Stimulated activated CD4-positive, alpha-beta T cell treated with anti-CD3 and anti-CD28 coated beads, Interleukin-12 subunit alpha, Interleukin-12 subunit beta, amount 100 ng/mL, for 4 hours (primary cell): Measurements from ENCODE around the gene BEX4.
"Not testable (repeated sequence)": the region's sequence is repeated elsewhere in the genome, so short reads cannot be mapped to it uniquely, and the experiment has no call there.

Source experiments
- DNase-seq: peaks from one replicate; pipeline ENCODE4 v3.0.0-alpha.2; 2020

Gene BEX4

DNA sequence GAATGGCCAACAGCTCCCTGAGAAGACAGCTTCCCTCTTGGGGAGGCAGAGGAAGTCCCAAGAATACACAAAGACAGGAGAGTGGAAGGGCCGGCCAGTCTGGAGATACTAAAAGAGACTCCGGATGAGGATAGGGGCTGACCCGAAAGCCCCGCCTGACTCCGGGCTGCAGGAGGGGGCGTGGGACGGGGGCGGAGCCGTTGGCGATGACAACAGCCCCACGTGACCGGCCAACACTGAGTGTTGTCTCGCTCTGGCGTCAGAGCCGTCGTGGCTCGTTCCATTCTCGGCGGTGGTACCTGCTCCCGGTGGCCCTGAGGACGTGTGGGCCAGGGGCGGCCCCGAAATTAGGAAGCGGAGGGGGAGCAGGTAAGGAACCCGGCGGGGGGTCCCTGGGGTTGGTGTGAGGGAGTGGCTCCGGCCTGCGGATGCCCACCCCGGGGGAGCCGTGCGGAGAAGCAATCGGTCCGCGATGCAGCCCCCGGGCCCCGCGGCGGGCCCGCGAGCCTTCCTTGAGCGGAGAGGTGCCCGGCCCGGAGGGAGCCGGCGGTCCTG, at the start of gene BEX4:
Gene BEX4, plus strand, starts transcription at position 239 of the 555 bp plus-strand sequence. CDS start 1,046 bp downstream, outside the sequence.
- DNase-seq: peak; percentile 74

- no peak for DNase-seq
Measured at GRCh38 chrX:103170216-103170615, 44.7 kb upstream of the BEX4 start.

GRCh38 chrX:103171353-103171752, 43.6 kb upstream of the BEX4 start:
- no peak for DNase-seq

GRCh38 chrX:103175256-103175655, 39.7 kb upstream of the BEX4 start:
- not testable (repeated sequence) for DNase-seq

DNA sequence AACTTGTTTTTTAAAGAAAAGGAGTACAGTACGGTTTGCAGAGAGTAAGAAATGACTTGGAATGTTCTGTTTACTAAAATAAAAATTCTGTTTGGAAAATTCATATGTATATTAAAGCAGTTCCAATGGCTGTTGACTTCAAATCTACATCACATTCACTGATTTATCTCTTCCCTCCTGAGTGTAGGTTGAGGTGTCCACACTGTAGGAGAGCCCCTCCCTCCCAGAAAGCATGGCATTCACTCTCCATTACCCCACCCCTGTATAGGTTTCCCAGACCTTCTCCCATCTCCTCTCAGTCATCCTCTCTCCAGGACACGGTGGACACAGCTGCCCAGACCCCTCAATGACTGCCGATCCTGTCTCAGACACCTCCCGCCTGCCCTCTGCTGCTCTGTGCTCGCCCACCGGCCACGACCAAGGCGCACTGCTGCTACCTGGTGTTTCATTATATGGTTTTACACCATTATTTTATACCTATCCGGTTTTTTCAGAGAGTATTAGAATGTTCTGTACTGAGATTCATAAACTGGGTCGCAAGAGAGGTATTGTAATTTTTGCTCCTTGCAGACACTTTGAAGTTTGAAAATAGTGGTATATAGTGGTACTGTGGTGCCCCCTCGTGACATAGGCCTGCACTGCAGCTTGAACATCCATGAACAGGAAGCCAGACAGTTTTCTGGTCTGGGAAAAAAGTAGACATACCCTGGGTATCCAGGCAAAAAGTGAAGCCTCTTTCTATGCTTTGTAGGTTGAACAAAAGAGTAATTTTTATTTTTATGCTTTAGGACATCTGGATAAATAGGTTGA, 38.8 kb upstream of the BEX4 start:
- peak; percentile 47 for DNase-seq

DNA sequence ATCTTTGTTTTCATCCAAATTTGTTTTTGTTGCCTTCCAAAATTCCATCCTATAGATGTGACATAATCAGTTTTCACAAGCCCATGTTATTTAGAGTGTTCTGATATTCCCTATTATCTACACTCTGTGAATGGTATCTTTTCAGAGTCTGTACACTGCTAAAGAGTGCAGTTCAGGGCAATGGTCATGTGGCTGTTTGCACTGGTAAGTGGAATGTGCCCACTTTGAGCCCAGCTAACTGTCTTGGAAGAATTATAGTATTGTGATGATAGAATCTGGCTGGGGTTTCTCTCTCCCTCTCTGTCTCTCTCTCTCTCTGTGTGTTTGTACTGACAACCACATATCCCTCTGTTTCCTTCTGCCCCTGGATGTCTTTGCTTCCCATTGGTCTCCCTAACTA, 37.4 kb upstream of the BEX4 start:
- DNase-seq: no peak

- DNase-seq: no peak
Measured at GRCh38 chrX:103183912-103184311, 31.0 kb upstream of the BEX4 start.

DNA sequence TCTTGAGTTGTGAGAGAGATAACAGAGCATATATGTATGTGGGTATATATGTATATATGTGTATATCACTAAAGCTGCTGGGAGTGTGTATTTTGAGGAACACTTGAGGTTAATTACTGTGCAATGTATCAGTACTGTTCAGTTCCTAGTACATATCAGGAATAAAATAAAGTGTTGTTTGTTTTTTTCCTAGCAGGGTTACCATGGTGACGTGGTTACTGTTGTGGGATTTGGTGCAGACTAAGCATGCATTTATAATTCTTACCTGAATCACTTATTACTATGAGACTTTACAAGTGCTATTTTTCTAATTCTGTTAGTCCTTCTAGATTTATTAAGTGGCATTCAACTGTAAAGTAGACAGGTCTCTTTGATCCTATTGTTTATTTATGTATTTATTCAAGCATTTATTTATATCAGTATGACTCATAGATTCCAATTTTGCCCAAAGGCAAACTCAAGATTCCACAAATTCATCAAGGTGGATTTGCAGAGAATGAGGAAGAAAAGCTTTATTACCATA, 26.9 kb upstream of the BEX4 start:
- no peak for DNase-seq

DNA sequence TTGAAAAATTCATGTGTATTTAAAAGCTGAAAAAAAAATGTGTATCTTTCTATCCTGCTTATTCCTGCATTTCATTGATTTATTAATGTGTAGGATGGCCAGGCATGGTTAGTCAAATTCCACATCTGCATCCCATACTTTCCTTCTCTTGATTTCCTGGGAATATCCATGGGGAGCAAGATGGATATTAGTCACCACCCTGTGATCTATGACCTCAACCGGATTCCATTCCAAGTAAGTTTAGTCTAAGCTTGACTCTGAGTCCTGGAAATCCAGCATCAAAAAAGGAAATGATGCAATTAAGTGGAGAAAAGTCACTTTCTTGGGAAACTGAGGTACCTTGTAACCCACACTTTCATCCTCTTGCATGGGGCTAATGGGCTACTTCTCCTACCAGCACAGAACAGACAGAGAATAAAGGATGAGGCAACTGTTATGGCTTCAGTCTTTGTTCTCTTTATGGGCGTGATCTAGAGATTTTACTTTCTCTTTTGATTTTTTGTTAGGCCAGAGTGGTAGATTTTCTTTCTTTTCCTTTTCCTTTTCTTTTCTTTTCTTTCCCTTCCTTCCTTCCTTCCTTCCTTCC, 17.1 kb upstream of the BEX4 start:
- DNase-seq: no peak

DNA sequence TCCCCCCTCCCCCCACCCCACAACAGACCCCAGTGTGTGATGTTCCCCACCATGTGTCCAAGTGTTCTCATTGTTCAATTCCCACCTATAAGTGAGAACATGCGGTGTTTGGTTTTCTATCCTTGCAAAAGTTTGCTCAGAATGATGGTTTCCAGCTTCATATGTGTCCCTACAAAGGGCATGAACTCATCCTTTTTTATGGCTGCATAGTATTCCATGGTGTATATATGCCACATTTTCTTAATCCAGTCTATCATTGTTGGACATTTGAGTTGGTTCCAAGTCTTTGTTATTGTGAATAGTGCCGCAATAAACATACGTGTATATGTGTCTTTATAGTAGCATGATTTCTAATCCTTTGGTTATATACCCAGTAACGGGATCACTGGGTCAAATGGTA, 16.2 kb upstream of the BEX4 start:
- DNase-seq: not testable (repeated sequence)

DNA sequence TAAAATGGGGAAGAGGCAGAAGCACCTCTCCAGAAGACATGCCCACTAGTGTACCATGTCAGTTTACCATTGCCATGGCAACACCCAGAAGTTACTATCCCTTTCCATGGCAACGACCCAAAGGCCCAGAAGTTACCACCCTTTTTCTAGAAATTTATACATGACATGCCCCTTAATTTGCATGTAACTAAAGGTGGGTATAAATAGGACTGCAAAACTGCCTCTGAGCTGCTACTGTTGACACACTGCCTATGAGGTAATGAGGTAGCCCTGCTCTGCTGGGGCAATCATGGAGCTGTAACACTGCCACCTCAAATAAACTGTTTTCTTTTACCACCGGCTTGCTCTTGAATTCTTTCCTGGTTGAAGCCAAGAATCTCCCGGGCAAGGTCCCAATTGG, 13.9 kb upstream of the BEX4 start:
- DNase-seq: no peak

DNA sequence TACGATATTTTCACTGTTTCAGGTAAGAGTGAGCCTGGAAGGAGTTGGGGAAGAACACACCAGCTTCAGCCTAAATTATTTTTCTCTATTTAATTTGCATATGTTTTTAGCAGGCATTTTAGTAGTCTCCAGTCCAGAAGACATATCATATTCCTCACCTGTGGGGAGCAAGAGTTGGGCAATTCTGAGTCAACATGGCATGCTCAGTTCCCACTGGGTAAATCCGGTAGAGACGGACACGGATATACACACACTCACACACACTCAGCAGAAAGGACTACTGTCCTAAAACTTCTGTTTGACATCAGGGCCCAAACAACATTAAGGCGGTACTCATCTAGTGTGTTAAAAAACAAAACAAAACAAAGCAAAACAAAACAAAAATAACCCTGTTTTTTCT, 4.9 kb upstream of the BEX4 start:
- no peak for DNase-seq

- peak; percentile 24 for DNase-seq
Measured at GRCh38 chrX:103211012-103211715, 3.7 kb upstream of the BEX4 start.

DNA sequence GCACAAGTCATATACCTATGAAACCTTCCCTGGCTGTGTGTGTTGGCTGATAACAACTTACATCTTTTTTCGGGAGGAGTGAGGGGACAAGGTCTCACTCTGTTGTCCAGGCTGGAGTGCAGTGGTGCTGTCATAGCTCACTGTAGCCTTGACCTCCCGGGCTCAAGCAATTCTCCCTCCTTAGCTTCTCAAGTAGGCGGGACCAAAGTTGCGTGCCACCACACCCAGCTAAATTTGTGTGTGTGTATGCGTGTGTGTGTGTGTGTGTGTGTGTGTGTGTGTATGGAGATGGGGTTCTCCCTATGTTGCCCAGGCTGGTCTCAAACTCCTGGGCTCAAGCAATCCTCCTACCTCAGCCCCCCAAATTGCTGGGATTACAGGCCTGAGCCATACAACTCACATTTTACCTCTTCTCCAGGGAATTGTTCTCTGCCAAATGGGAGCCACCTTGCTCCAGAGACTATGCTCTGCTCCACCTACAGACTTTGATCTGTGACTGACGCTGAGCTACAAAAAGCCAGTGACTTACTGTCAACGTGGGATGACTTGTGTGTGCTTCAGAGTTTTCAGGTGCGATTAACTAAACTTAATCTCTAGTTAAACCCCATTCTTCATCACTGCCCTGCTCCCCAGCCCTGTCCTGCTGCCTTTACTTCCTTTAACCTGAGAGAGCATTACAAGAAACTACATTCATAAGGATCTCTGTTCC, 2.0 kb upstream of the BEX4 start:
- DNase-seq: no peak

- peak; percentile 8 for DNase-seq
Measured at GRCh38 chrX:103215425-103215991, 600 bp downstream of the BEX4 start.

- DNase-seq: no peak
Measured at GRCh38 chrX:103220511-103221323, 5.8 kb downstream of the BEX4 start.

- not testable (repeated sequence) for DNase-seq
Measured at GRCh38 chrX:103225918-103226317, 11.0 kb downstream of the BEX4 start.

- DNase-seq: no peak
Measured at GRCh38 chrX:103233263-103233662, 18.4 kb downstream of the BEX4 start.

- DNase-seq: no peak
Measured at GRCh38 chrX:103234869-103235268, 20.0 kb downstream of the BEX4 start.

- not testable (repeated sequence) for DNase-seq
Measured at GRCh38 chrX:103235608-103236007, 20.7 kb downstream of the BEX4 start.

DNA sequence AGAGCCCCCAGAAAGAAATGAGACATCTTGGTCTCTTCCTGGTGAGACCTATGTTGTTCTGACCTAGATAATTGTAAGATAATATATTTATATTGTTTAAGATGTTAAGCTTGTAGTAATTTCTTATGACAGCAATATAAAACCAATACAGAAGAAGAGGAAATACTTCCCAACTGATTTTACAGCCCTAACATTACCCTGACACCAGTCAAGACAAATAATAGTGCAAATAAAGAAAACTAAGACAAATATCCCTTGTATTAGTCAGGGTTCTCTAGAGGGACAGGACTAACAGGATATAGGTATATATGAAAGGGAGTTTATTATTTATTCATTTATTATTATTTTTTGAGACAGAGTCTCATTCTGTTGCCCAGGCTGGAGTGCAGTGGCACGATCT, 21.4 kb downstream of the BEX4 start:
- DNase-seq: no peak
